Measurements from ENCODE around the gene DTNB. TPM values are rescaled to one million over a fixed set of nuclear protein-coding genes. Genes with fewer than 3 reads are reported as not detected.

DTNB gene
- total RNA-seq, 1 experiment from 2014 or later = 51.9 TPM

- TF ChIP-seq EZH2 (IDR thresholded peaks at IDR 0.05; ENCODE audit: low read depth) (no peak), CTCF (conservative IDR thresholded peaks at IDR 0.05) (no peak)
- intact Hi-C loops (cut with micrococcal nuclease; ENCODE audit: unreplicated experiment) = no loop called here
- H3K9me3 ChIP-seq (ENCODE audit: insufficient read depth, low read depth) = peaks cover 6% of the 10 kb centered on the region
Observed at GRCh38 chr2:25379535-25379934, 293.8 kb downstream of the DTNB start.

GRCh38 chr2:25378731-25379490 is 294.5 kb downstream of the DTNB start:
- POLR2A ChIA-PET (ENCODE audit: unreplicated experiment) = no interaction called here
- CTCF ChIA-PET = no interaction called here
- no peak for TF ChIP-seq CTCF (conservative IDR thresholded peaks at IDR 0.05)
- TF ChIP-seq EZH2 (IDR thresholded peaks at IDR 0.05; ENCODE audit: low read depth) = no peak
- peaks cover 8% of the 10 kb centered on the region for H3K4me1 ChIP-seq (replicated peaks; ENCODE audit: insufficient read depth)
- H3K9me3 ChIP-seq (ENCODE audit: insufficient read depth, low read depth) = peaks cover 6% of the 10 kb centered on the region
- no peak overlapping the region for H2AFZ ChIP-seq
- H3K4me2 ChIP-seq = no peak overlapping the region
- H3K79me2 ChIP-seq (ENCODE audit: low read depth) = no peaks in the 10 kb centered on the region
- no peak overlapping the region for H3K4me3 ChIP-seq
- H3K9me2 ChIP-seq (ENCODE audit: insufficient read depth) = no peaks in the 10 kb centered on the region
- no TSS peak for BruUV-seq (replicated peaks)
- H3K27me3 ChIP-seq (ENCODE audit: insufficient read depth, low read depth) = no peaks in the 10 kb centered on the region
- no peak for DNase-seq
- no peaks in the 10 kb centered on the region for H3K36me3 ChIP-seq (ENCODE audit: low read depth)
- no peak overlapping the region for H3K27ac ChIP-seq
- peaks cover 11% of the 10 kb centered on the region; the same call in 1 of the 2 replicates for H3F3A ChIP-seq (ENCODE audit: insufficient read depth, low read depth)
- intact Hi-C loops (cut with micrococcal nuclease; ENCODE audit: unreplicated experiment) = no loop called here
- H4K20me1 ChIP-seq (ENCODE audit: insufficient read depth) = no peaks in the 10 kb centered on the region

More at GRCh38 chr2:25379535-25379934, 293.8 kb downstream of the DTNB start:
- Histone ChIP-seq H3K4me1 (replicated peaks; ENCODE audit: insufficient read depth) (peaks cover 8% of the 10 kb centered on the region), H3K36me3 (ENCODE audit: low read depth) (no peaks in the 10 kb centered on the region), H3K79me2 (ENCODE audit: low read depth) (no peaks in the 10 kb centered on the region), H4K20me1 (ENCODE audit: insufficient read depth) (no peaks in the 10 kb centered on the region), H3K27me3 (ENCODE audit: insufficient read depth, low read depth) (no peaks in the 10 kb centered on the region), H3K4me3 (no peak overlapping the region), H3F3A (ENCODE audit: insufficient read depth, low read depth) (peaks cover 11% of the 10 kb centered on the region; the same call in 1 of the 2 replicates), H3K4me2 (no peak overlapping the region), H2AFZ (no peak overlapping the region), H3K9me2 (ENCODE audit: insufficient read depth) (no peaks in the 10 kb centered on the region), H3K27ac (no peak overlapping the region)
- ChIA-PET CTCF (no interaction called here), POLR2A (ENCODE audit: unreplicated experiment) (no interaction called here)
- no peak for DNase-seq
- BruUV-seq (replicated peaks) = no TSS peak

- Histone ChIP-seq H3F3A (ENCODE audit: insufficient read depth, low read depth) (peaks cover 11% of the 10 kb centered on the region; the same call in 1 of the 2 replicates), H3K4me1 (replicated peaks; ENCODE audit: insufficient read depth) (peaks cover 8% of the 10 kb centered on the region), H4K20me1 (ENCODE audit: insufficient read depth) (no peaks in the 10 kb centered on the region), H3K36me3 (ENCODE audit: low read depth) (no peaks in the 10 kb centered on the region), H3K4me2 (no peak overlapping the region), H3K27me3 (ENCODE audit: insufficient read depth, low read depth) (no peaks in the 10 kb centered on the region), H2AFZ (no peak overlapping the region), H3K9me3 (ENCODE audit: insufficient read depth, low read depth) (peaks cover 6% of the 10 kb centered on the region), H3K27ac (no peak overlapping the region), H3K9me2 (ENCODE audit: insufficient read depth) (no peaks in the 10 kb centered on the region), H3K79me2 (ENCODE audit: low read depth) (no peaks in the 10 kb centered on the region), H3K4me3 (no peak overlapping the region)
- no peak for DNase-seq
- intact Hi-C loops (cut with micrococcal nuclease; ENCODE audit: unreplicated experiment) = no loop called here
- CTCF ChIA-PET = interaction anchor here (1.1 kb wide), 1 partner anchor 16 kb away, joined by 5 read pairs; no protein-coding TSS in a partner anchor
- POLR2A ChIA-PET (ENCODE audit: unreplicated experiment) = no interaction called here
- TF ChIP-seq EZH2 (IDR thresholded peaks at IDR 0.05; ENCODE audit: low read depth) (no peak), CTCF (conservative IDR thresholded peaks at IDR 0.05) (no peak)
- no TSS peak for BruUV-seq (replicated peaks)
Observed at GRCh38 chr2:25377822-25378421, 295.5 kb downstream of the DTNB start.

All from PC-9 (cell line).